Upper lobe of left lung (tissue), 4 donors: ENCODE data around the gene CPSF7.

Experiments used
- EP300 ChIP-seq, 4 donors: sonication (generic); formaldehyde crosslinking; IDR thresholded peaks; one replicate each; pipeline ENCODE4 v1.5.1; 2017; ENCODE audit warnings: antibody characterized with exemption in 4 of 4, control low read depth in 2 of 4
- POLR2A ChIP-seq, 4 donors: fragments of 450-650 bp; IDR thresholded peaks; one replicate each; pipeline ENCODE4 v1.5.1; 2016 to 2017; ENCODE audit warnings: antibody characterized with exemption in 4 of 4, mild to moderate bottlenecking in 2 of 4
- POLR2AphosphoS5 ChIP-seq, 2 donors: sonication (generic); formaldehyde crosslinking; IDR thresholded peaks; one replicate each; pipeline ENCODE4 v1.5.1; 2017; ENCODE audit warnings: antibody characterized with exemption in 2 of 2
- TF ChIP-seq, protein P1 (sequence below), 6 experiments: fragments of 450-650 bp in 4 of 6; fragments of 200-600 bp in 2 of 6; sonication (generic) in 2 of 6; IDR thresholded peaks; one replicate each; pipeline ENCODE4 v1.5.1; 2016 to 2019; ENCODE audit warnings: antibody characterized with exemption in 6 of 6

DNA sequence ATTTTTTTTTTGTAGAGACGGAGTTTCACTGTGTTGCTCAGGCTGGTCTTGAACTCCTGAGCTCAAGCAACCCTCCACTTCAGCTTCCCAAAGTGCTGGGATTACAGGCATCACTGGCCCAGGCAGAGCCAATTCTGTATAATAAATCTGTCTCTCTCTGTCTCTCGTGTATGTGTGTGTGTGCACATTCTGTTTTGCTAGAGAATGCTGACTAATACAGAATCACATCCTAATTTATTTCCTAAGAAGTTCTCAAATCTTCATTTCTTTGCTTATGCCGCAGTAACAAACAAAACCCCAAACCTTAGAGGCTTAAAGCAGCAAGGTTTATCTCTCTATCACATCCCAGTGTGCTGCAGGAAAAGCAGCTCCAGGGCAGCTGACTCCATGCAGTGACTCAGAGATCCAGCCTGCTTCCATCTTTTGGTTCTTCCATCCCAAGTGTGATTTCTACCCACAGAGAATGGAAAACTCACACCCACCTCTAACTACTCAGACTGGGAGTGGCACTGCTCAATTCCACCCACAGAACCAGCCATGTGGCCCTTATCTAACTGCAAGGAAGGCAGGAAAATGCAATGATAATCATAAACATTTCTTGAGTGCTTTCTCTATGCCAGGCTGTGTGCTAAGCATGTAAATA, 43.7 kb upstream of the CPSF7 start:
- TF ChIP-seq, protein P1, sequence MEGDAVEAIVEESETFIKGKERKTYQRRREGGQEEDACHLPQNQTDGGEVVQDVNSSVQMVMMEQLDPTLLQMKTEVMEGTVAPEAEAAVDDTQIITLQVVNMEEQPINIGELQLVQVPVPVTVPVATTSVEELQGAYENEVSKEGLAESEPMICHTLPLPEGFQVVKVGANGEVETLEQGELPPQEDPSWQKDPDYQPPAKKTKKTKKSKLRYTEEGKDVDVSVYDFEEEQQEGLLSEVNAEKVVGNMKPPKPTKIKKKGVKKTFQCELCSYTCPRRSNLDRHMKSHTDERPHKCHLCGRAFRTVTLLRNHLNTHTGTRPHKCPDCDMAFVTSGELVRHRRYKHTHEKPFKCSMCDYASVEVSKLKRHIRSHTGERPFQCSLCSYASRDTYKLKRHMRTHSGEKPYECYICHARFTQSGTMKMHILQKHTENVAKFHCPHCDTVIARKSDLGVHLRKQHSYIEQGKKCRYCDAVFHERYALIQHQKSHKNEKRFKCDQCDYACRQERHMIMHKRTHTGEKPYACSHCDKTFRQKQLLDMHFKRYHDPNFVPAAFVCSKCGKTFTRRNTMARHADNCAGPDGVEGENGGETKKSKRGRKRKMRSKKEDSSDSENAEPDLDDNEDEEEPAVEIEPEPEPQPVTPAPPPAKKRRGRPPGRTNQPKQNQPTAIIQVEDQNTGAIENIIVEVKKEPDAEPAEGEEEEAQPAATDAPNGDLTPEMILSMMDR (IDR thresholded peaks at IDR 0.05): no peak
- TF ChIP-seq POLR2A (IDR thresholded peaks at IDR 0.05) (no peak), EP300 (IDR thresholded peaks at IDR 0.05) (no peak), POLR2AphosphoS5 (IDR thresholded peaks at IDR 0.05) (no peak)
